GM21529 (cell line): ENCODE data around the gene PRRC1.

Experiments
- ATAC-seq: cut with Tn5 transposase; IDR thresholded peaks from one replicate; pipeline ENCODE4 v1.9.1; 2021; ENCODE audit not compliant: unreplicated experiment

The PRRC1 gene

DNA sequence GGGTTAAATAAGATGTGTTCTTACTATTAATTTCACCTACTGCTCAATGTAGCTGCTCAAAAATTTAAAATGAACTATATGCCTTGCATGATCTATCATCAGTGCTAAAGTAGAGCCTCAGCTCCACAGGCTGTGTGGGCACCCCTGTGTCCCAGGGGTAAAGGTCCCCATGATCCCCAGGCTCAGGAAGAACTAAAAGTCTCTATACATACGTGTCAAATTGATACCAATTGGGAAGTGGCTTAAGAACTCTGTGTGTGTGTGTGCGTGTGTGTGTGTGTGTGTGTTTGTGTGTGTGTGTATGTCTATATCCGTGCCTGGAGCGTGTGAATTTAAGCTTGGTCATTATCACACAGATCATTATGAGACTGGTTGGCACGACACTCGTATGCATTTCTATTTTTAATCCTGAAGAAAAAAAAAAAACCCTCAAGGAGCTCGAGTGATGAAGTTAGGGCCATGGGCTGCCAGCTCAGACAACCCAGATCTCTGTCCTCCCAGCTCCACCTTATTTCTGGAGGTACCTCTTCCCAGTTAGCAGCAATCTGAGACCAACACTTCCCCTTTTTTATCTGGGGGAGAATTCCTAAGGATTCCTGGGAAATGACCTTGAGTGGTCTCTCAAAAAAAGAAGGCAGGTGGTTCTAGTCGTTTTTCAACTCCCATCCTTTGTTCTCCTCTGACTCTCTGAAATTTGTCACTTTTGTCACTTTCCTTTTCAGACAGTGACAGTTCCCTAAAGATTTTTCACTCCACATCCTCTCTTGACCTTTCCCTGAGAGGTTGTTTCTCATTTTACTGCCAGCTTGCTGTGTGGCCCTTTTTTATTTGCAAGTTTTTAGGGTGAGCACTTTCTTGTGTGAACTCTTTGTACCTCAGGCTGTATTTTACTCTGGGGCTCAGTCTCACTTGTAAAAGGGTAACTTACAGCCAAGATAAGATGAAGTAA is 85.7 kb downstream of the PRRC1 start:
- no peak for ATAC-seq
